Astrocyte (in vitro differentiated cells and primary cell): Measurements from ENCODE around the gene NUDT12.

ENCODE experiments used
- EZH2 ChIP-seq: IDR thresholded peaks from 2 replicates; pipeline ENCODE4 v1.6.1; 2012; ENCODE audit warnings: mild to moderate bottlenecking, low read length, inconsistent platforms; ENCODE audit not compliant: insufficient read depth
- TF ChIP-seq, protein P1 (sequence below): IDR thresholded peaks from 2 replicates; pipeline ENCODE4 v1.5.1; 2011; ENCODE audit warnings: low read depth, mild to moderate bottlenecking, inconsistent platforms, low read length, moderate library complexity; ENCODE audit not compliant: insufficient read depth

DNA sequence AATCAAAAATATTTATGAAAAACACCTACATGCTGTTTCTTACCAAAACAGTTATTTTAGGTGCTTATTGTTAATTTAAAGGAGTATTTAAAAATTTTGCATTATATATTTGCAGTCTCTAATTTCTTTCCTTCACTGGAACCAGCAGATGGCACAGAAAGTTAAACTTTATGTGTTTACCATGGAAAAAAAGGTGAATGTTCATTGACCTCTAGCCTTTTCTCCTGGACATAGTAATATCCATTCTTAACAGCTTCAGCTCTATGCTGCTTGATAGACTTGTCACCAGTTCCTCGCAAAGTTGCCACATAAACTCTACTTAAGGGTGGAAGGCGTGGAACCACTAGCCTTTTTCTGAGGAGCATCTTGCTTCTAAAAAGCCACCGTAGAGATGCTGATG, 38.7 kb upstream of the NUDT12 start:
- TF ChIP-seq, protein P1, sequence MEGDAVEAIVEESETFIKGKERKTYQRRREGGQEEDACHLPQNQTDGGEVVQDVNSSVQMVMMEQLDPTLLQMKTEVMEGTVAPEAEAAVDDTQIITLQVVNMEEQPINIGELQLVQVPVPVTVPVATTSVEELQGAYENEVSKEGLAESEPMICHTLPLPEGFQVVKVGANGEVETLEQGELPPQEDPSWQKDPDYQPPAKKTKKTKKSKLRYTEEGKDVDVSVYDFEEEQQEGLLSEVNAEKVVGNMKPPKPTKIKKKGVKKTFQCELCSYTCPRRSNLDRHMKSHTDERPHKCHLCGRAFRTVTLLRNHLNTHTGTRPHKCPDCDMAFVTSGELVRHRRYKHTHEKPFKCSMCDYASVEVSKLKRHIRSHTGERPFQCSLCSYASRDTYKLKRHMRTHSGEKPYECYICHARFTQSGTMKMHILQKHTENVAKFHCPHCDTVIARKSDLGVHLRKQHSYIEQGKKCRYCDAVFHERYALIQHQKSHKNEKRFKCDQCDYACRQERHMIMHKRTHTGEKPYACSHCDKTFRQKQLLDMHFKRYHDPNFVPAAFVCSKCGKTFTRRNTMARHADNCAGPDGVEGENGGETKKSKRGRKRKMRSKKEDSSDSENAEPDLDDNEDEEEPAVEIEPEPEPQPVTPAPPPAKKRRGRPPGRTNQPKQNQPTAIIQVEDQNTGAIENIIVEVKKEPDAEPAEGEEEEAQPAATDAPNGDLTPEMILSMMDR, result no peak
- no peak for TF ChIP-seq EZH2
